Heart left ventricle (tissue), 16 donors: ENCODE results near the gene CERS3. TPM values are rescaled to one million over a fixed set of nuclear protein-coding genes. Genes with fewer than 3 reads are reported as not detected.

Experiments
- ATAC-seq, 4 donors: fragments of 200-7000 bp; cut with Tn5 transposase; one replicate each; pipeline ENCODE4 v1.9.1; 2020 to 2022; ENCODE audit warnings: moderate library complexity in 4 of 4, mild to moderate bottlenecking in 3 of 4, moderate number of reproducible peaks in 1 of 4
- DNase-seq, 5 donors: peaks; one replicate each; pipeline ENCODE4 v3.0.0-alpha.2; 2020
- H3K27ac ChIP-seq, 12 donors: fragments of 200-600 bp; sonication (generic) in 4 of 12; one replicate each; pipeline versions ENCODE4 v1.5.0 to v1.8.0; 2016 to 2022; ENCODE audit warnings: mild to moderate bottlenecking in 2 of 12
- H3K27me3 ChIP-seq, 9 donors: fragments of 200-600 bp; sonication (generic) in 2 of 9; one replicate each; pipeline versions ENCODE4 v1.5.1 to v1.8.0; 2016 to 2022; ENCODE audit warnings: mild to moderate bottlenecking in 3 of 9
- H3K36me3 ChIP-seq, 9 donors: fragments of 200-600 bp; sonication (generic) in 2 of 9; one replicate each; pipeline versions ENCODE4 v1.5.0 to v1.8.0; 2018 to 2022; ENCODE audit warnings: mild to moderate bottlenecking in 2 of 9
- H3K4me1 ChIP-seq, 12 donors: fragments of 200-600 bp; sonication (generic) in 4 of 12; one replicate each; pipeline versions ENCODE4 v1.5.0 to v1.8.0; 2016 to 2022; ENCODE audit warnings: mild to moderate bottlenecking in 3 of 12
- H3K4me3 ChIP-seq, 12 donors: fragments of 200-600 bp; sonication (generic) in 4 of 12; one replicate each; pipeline versions ENCODE4 v1.5.0 to v1.8.0; 2017 to 2022; ENCODE audit warnings: mild to moderate bottlenecking in 9 of 12, moderate library complexity in 4 of 12
- H3K9me3 ChIP-seq, 12 donors: fragments of 200-600 bp; sonication (generic) in 4 of 12; one replicate each; pipeline versions ENCODE4 v1.5.0 to v1.8.0; 2016 to 2022; ENCODE audit warnings: mild to moderate bottlenecking in 1 of 12
- POLR2A ChIP-seq, 2 donors: fragments of 450-650 bp; IDR thresholded peaks; one replicate each; pipeline ENCODE4 v1.6.1; 2017; ENCODE audit warnings: antibody characterized with exemption in 2 of 2, mild to moderate bottlenecking in 2 of 2, moderate library complexity in 2 of 2
- WGBS, 4 donors: extraction: QIAGEN DNeasy Blood & Tissue Kit in 2 of 4; methylation state at CpG; one replicate each; pipeline versions ENCODE4 v1.1.5 to v1.1.7; 2013 to 2018; 5-methylcytosine and 5-hydroxymethylcytosine counted together
- intact Hi-C, 10 donors: fragments of 100-400 bp; cut with DNase I; formaldehyde crosslinking; loops; one replicate each; pipeline versions ENCODE4 v1.11.1 to v1.14.2; 2022
- polyA plus RNA-seq, 2 donors: library from polyadenylated mRNA; stranded (reverse); fragments of 200-250 nt; gene quantifications; one replicate each; pipeline ENCODE4 v1.2.3, GENCODE V29; 2013
- total RNA-seq, 9 donors: library from RNA; depleted of rRNA in 2 of 9; stranded (reverse); fragments of >200 nt in 2 of 9; fragmentation: NEBNext Ultra II Directional in 3 of 9; extraction: Animal tissue kit (Norgen Biotek cat#: 25700) in 3 of 9; gene quantifications; one replicate each; pipeline versions ENCODE4 v1.1.0 to v1.2.4, GENCODE V29; 2016 to 2023
- TF ChIP-seq, protein P1 (sequence below), 12 donors: fragments of 200-600 bp; sonication (generic) in 4 of 12; IDR thresholded peaks; one replicate each; pipeline versions ENCODE4 v1.5.0 to v1.8.0; 2018 to 2022; ENCODE audit warnings: antibody characterized with exemption in 12 of 12, mild to moderate bottlenecking in 5 of 12
- donor health status: ischemic (EF 13 %, LVEDD 7.1; RV severe dilation, severe dysfunction).
- donor health status: healthy with polysubstance abuse.
- donor health status: DM: no; HTN: yes; CAD: no.
- donor health status: DM: no; HTN: no; CAD: no.
- donor health status: ischemic (EF 25% LVEDD 6.9; RV normal size, moderate dysfunction).
- donor health status: ischemic (EF 25% LVEDD 5.7; RV mildly dilated, moderate dysfunction).
- donor health status: healthy.
- donor health status: DM: yes; HTN: yes; CAD: no.
- donor health status: ischemic (EF 35%, LVEDD 5.7; RV mildly dilated, moderate dysfunction).
- donor health status: nonischemic (EF 11% LVEDD 7.7; RV severe dilation, severe dysfunction).
- donor health status: DM: yes; HTN: yes; CAD: no.
- donor health status: PGD.
- donor health status: ischemic (EF 29% LVEDD 5.4; RV normal size, mild dysfunction).
- donor health status: nonischemic (EF 23%, LVEDD 6.1; RV moderate dilation, normal function).

The CERS3 gene
- total and polyA plus RNA-seq, 11 donors = not detected

DNA sequence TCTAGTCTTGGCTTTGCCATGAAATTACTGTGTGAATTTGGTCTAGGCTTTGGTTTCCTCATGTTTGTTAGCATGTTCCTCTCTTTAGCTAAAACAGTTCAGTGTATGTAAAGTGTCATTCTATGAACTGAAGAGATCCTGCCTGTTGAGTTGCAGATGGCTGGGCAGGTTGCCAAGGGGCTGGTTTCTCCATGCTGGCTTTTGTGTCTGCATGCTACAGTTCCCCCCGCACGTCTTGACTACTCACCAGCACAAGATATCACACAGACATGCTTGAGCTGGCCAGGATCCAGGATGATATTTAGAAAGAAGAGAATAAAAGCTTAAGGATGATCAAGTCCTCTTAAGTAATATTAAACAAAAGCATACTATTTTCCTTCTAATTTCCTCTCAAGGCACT lies 90.2 kb downstream of the CERS3 start:
- Histone ChIP-seq H3K27me3 (no peaks in the 10 kb centered on the region), H3K4me1 (peaks cover 0 to 8% (median 2%) of the 10 kb centered on the region in 12 donors), H3K27ac (no peak overlapping the region), H3K4me3 (no peak overlapping the region), H3K9me3 (no peaks in the 10 kb centered on the region), H3K36me3 (no peaks in the 10 kb centered on the region)
- no peak for TF ChIP-seq POLR2A (IDR thresholded peaks at IDR 0.05)
- TF ChIP-seq, protein P1, sequence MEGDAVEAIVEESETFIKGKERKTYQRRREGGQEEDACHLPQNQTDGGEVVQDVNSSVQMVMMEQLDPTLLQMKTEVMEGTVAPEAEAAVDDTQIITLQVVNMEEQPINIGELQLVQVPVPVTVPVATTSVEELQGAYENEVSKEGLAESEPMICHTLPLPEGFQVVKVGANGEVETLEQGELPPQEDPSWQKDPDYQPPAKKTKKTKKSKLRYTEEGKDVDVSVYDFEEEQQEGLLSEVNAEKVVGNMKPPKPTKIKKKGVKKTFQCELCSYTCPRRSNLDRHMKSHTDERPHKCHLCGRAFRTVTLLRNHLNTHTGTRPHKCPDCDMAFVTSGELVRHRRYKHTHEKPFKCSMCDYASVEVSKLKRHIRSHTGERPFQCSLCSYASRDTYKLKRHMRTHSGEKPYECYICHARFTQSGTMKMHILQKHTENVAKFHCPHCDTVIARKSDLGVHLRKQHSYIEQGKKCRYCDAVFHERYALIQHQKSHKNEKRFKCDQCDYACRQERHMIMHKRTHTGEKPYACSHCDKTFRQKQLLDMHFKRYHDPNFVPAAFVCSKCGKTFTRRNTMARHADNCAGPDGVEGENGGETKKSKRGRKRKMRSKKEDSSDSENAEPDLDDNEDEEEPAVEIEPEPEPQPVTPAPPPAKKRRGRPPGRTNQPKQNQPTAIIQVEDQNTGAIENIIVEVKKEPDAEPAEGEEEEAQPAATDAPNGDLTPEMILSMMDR (IDR thresholded peaks at IDR 0.05) = no peak
- 0 to 3% (median 2%) methylated on average over 2 of the region's 2 CpGs for WGBS, 4 donors
- DNase-seq = peak; percentile 63 to 88 (median 76)
- intact Hi-C loops = loop anchor here in 1 of 10 donors (10.0 kb wide), 1 partner anchor 126 kb away; no protein-coding TSS in a partner anchor
- peak in 2 of 4 donors; percentile 26 to 59 for ATAC-seq

DNA sequence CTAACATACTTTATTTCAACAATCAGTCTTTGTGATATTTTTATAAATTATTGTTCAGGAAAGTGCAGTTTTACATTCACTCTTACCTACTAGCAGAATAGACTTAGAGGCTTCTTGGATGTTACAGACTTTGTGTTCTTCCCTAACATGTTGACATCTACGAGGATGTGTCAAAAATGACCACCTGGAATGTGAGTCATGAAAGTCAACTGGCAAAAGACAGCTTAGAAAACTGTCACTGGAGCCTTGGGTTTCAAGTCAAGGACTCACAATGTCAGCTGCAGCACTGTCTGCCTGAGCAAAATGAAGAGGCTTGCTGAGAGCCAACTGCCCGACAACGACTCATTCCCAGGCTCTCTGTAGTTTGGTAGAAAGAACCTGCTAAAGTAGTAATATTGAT lies 91.5 kb downstream of the CERS3 start:
- no peak for DNase-seq
- Histone ChIP-seq H3K36me3 (no peaks in the 10 kb centered on the region), H3K4me3 (no peak overlapping the region), H3K9me3 (no peaks in the 10 kb centered on the region), H3K27ac (no peak overlapping the region), H3K4me1 (peaks cover 0 to 8% (median 2%) of the 10 kb centered on the region in 12 donors), H3K27me3 (no peaks in the 10 kb centered on the region)
- WGBS, 4 donors = 75 to 92% (median 78%) methylated on average over 3 of the region's 3 CpGs
- TF ChIP-seq, protein P1 (IDR thresholded peaks at IDR 0.05) = no peak
- no peak for TF ChIP-seq POLR2A (IDR thresholded peaks at IDR 0.05)
- intact Hi-C loops = loop anchor here in 1 of 10 donors (10.0 kb wide), 1 partner anchor 128 kb away; no protein-coding TSS in a partner anchor
- no peak for ATAC-seq

DNA sequence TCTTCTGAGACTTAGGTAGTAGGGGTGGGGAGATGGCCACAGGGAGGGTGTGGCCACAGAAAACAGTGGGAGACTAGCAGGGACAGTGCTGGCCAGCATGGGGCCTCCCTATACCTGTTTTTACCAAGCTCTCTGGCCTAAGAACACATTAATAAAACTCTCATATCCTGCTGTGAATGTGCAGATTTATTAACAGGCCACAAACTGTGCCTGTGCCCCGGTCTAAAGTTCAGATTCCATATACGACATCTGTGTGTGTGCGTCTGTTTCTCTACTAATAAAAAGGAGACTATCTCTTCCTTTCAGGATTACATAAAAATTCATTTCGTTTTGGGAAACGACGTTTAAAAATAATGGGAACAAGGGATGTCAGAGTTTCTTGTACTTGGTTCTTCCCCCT lies 94.2 kb downstream of the CERS3 start:
- Histone ChIP-seq H3K27ac (no peak overlapping the region), H3K9me3 (no peaks in the 10 kb centered on the region), H3K36me3 (no peaks in the 10 kb centered on the region), H3K4me1 (peaks cover 0 to 8% (median 2%) of the 10 kb centered on the region in 12 donors), H3K4me3 (no peak overlapping the region), H3K27me3 (no peaks in the 10 kb centered on the region)
- WGBS, 4 donors = 65 to 83% (median 77%) methylated on average over 6 of the region's 6 CpGs
- DNase-seq = no peak
- TF ChIP-seq POLR2A (IDR thresholded peaks at IDR 0.05) = no peak
- no peak for ATAC-seq
- intact Hi-C loops = loop anchor here in 1 of 10 donors (10.0 kb wide), 1 partner anchor 130 kb away; no protein-coding TSS in a partner anchor

DNA sequence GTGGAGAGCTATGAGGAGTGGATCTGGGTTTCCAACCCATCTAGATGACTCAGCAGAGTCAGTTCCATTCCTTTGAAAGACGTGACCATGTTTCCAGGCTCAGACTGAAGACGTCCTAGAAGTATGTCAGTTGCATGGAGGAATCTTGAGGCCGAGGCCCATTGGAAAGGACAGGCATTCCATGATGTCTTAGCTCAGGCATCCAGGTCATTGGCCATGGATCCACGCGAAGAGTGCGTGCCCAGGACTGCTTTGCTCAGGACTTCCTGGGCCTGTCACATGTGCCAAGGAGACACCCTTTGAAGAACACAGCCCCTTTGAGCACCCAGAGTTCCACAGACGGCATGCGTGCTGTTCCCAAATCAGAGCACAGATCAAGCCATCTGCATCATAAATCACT lies 94.7 kb downstream of the CERS3 start:
- Histone ChIP-seq H3K27ac (no peak overlapping the region), H3K4me1 (peaks cover 0 to 8% (median 2%) of the 10 kb centered on the region in 12 donors), H3K9me3 (no peaks in the 10 kb centered on the region), H3K4me3 (no peak overlapping the region), H3K36me3 (no peaks in the 10 kb centered on the region), H3K27me3 (no peaks in the 10 kb centered on the region)
- ATAC-seq (no peak), DNase-seq (no peak)
- TF ChIP-seq POLR2A (IDR thresholded peaks at IDR 0.05) = no peak
- TF ChIP-seq, protein P1 (IDR thresholded peaks at IDR 0.05) = no peak
- 84 to 94% (median 88%) methylated on average over 8 of the region's 8 CpGs for whole genome bisulfite sequencing, 4 donors
- intact Hi-C loops = loop anchor here in 1 of 10 donors (10.0 kb wide), 1 partner anchor 131 kb away; no protein-coding TSS in a partner anchor

DNA sequence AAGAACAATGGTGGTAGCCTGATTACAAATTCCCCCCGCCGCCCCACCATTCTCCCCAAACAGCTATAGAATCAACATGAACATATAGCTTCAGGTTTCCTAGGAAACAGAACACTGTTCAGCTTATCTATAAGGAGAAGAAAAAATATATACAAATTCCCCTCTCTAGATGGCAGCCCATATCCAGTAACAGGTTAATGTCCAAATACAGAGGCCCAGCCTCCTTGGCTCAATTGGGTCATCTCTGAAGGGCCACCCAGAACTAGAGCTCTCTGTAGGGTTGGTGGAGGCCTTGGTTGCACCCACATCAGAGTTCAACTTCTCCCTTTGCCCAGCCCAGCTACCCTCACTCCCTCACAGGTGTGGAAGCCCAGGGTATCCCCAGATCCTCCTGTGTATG lies 95.4 kb downstream of the CERS3 start:
- TF ChIP-seq, protein P1 (IDR thresholded peaks at IDR 0.05) = no peak
- TF ChIP-seq POLR2A (IDR thresholded peaks at IDR 0.05) = no peak
- H3K36me3 ChIP-seq = no peaks in the 10 kb centered on the region
- H3K27me3 ChIP-seq = no peaks in the 10 kb centered on the region
- no peak for DNase-seq
- ATAC-seq = no peak
- H3K4me3 ChIP-seq = no peak overlapping the region
- no peak overlapping the region for H3K27ac ChIP-seq
- WGBS, 4 donors = 95 to 98% (median 98%) methylated on average over 2 of the region's 2 CpGs
- intact Hi-C loops = loop anchor here in 1 of 10 donors (10.0 kb wide), 1 partner anchor 131 kb away; no protein-coding TSS in a partner anchor
- no peaks in the 10 kb centered on the region for H3K9me3 ChIP-seq
- H3K4me1 ChIP-seq = peaks cover 0 to 1% (median 0%) of the 10 kb centered on the region in 12 donors
